ACHN (cell line): ENCODE measurements around the gene DSTYK.
"Not testable (repeated sequence)": the region's sequence is repeated elsewhere in the genome, so short reads cannot be mapped to it uniquely, and the experiment has no call there.

ENCODE experiments used
- DNase-seq: peaks from one replicate; pipeline ENCODE4 v3.0.0-alpha.2; 2015
- in situ Hi-C: cut with HindIII; loops from 2 replicates; pipeline ENCODE4 v1.10.0; 2017; ENCODE audit warnings: low sequenced_read_pairs, low pct_ligation_motif_present, low pct_unique_long_range_greater_than_20kb

The DSTYK gene

DNA sequence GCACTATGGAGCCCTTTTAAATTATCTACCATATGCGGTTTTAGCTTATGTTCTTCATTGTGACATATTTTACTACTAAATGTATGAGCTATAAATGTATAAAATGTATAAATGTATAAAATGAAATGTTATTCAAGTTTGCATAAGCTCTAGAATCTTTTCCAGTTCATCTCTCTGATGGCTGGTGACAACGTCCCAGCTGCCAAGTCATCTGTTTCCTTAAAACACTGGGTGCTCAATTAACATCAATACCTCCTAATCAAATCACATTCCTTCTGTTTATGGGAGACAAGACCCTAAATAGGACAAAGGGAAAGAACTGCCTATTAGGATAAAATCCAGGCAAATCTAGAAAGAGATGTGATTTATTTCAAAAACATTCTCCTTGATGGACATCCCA lies 22.9 kb downstream of the DSTYK start:
- in situ Hi-C loops: no loop called here
- no peak for DNase-seq

DNA sequence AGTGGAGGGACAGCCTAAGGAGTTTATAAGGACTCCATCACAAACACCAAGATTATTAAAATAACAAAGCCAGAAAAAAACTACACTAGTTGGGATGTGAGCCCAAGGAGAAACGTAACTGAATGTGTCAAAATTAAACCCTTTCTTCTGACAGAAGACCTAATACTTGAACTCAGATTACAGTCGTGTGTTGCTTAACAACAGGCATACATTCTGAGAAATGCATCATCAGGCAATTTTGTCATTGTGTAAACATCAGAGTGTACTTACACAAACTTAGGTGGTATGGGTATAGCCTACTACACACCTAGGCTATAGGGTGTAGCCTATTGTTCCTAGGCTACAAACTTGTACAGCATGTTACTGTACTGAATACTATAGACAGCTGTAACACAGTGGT lies 23.4 kb downstream of the DSTYK start:
- in situ Hi-C loops: no loop called here
- no peak for DNase-seq

DNA sequence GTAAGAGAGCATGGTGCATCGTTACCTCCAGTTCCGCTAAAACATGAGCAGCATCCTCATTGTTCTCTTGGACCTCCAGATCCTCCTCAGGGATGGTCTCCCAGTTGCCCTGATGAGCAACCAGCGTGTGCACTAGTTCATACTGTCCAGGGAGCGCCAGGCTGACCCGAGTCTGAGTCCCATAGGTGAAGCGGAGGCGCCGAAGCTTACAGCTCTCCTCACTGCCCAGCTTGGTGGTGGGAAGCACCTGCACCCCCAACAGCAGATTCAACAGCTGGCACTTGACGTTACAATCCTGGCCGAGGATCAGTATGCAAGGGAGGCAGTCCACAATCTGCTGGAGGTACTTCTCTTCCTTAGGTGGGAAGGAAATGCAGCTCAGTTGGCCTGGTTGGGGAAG lies 24.1 kb downstream of the DSTYK start:
- DNase-seq: no peak
- in situ Hi-C loops: no loop called here

DNA sequence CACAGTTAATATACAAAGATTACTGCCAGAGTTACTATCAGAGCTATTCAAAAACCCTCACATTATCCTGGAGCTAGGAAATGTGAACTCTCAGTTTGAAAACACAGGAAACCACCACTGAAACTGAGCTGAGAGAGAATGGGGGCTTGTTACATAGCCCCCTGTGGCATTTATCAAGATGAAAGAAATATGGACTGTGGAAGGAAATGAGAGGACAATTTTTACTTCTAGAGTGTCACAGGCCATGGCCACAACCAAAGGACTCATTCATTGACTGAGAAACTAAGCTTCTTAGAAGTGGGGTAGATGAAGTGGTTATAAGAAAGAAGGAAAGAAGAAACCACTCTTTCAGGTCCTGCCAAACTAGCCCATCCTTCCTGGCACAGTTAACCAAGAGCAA lies 25.3 kb downstream of the DSTYK start:
- DNase-seq: no peak
- in situ Hi-C loops: no loop called here

DNA sequence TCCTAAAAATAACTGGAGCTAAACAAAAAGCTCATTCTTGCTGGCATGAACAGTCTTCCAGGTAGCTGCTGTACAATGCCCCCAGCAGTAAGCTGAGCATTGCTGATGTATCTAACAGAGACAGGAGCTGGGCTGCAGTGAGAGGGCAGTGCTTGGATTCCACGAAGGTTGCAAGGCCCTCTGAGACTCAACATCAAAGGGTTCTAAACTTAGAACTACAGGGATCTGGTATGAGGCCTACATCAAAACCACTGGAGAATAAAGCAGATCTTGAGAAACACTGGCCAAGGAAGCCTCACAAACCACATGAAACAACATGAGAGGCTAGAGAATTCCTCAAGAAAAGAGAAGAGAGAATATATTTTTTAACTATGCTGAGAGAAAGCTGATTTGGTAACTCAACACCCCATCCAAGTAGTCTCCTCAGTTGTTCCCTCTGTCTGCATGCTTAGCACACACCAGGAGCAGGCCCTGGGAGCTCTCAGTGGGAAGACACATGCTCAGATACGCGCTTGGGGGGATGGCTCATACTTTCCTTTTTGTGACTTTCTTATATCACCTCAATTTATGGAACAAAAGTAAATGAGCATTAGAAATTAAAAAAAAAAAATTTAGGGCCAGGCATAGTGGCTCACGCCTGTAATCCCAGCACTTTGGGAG lies 27.7 kb downstream of the DSTYK start:
- DNase-seq: no peak
- in situ Hi-C loops: no loop called here

DNA sequence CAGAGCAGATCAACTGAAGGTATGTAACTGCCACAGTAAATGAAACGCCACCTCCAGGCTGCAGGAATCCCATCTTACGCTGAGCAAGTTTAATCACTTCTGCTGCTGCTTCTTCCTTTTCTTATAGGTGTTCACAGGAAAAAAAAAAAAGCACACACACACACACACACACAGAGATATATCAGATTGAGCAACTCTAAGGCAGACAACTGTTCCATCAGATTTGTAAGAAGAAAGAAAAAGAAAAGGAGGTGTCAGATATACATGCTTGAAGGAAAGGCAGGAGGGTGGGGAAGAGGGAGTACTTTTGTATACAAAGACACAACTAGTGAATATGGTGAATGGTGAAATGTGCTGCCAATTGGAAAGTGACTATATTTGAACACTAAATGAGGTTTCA lies 28.6 kb downstream of the DSTYK start:
- DNase-seq: no peak
- in situ Hi-C loops: no loop called here

DNA sequence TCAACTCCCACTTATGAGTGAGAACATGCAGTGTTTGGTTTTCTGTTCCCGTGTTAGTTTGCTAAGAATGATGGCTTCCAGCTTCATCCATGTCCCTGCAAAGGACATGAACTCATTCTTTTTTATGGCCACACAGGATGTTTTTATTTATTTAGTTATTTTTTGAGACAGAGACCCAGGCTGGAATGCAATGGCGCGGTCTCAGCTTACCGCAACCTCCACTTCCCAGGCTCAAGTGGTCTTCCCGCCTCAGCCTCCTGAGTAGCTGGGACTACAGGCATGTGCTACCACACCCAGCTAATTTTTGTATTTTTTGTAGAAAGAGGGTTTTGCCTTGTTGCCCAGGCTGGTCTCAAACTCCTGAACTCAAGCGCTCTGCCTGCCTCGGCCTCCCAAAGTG lies 31.2 kb downstream of the DSTYK start:
- in situ Hi-C loops, DNase-seq: not testable (repeated sequence)

DNA sequence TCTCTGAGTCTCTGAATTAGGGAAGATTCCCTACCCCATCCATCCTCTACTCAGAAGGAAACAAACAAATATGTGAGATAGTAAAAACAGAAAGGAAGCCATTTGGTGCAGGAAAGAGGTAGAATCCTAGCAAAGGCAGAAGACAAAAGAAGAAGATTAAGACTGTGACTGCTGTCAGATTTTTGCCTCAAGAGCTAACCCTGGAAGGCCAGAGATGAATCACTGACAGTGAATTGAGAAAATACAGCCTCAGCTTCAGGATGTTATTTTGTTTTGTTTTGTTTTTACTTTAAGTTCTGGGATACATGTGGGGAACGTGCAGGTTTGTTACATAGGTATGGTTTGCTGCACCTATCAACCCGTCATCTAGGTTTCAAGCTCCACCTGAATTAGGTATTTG lies 31.7 kb downstream of the DSTYK start:
- in situ Hi-C loops: no loop called here

DNA sequence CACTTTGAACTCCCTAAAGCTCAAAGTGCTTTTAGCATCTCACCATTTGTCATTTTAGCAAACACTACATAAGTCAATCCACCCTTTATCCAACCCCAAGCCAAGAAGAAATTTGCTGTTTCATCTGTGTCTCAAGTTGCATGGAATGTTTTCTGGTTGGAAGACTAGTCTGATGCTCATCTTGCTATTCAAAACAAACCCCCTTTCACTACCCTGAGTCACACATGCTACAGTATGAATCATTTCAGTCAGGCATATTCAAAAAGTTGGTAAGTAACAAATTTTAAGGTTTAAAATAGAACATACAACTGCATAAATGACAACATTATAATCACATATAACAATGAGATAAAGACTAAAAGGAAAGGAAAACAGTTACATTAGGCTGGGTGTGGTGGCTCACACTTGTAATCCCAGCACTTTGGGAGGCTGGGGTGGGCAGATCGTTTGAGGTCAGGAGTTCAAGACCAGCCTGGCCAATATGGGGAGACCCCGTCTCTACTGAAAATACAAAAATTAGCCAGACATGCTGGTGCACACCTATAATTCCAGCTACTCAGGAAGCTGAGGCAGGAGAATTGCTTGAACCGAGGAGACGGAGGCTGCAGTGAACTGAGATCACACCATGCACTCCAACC lies 38.7 kb downstream of the DSTYK start:
- peak; percentile 88 for DNase-seq
- in situ Hi-C loops: no loop called here

More for the DNA sequence above, 31.7 kb downstream of the DSTYK start:
- DNase-seq: no peak

DNA sequence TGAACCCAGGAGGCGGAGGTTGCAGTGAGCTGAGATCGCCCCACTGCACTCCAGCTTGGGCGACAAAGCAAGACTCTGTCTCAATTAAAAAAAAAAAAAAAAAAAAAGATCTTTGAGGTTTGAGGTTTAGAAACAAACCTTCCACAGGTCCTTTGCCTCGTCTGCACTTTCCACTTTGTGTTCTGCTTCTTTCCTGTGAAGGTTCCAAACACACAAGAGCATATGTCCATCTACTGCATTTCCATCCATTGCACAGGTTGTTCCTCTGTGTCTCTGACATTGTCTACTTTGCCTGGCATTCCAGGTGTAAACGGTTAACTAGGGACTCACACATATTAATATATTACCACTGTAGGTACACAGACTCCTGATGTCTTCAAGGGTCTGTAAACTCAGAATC lies 40.1 kb downstream of the DSTYK start:
- in situ Hi-C loops: no loop called here
- DNase-seq: no peak

DNA sequence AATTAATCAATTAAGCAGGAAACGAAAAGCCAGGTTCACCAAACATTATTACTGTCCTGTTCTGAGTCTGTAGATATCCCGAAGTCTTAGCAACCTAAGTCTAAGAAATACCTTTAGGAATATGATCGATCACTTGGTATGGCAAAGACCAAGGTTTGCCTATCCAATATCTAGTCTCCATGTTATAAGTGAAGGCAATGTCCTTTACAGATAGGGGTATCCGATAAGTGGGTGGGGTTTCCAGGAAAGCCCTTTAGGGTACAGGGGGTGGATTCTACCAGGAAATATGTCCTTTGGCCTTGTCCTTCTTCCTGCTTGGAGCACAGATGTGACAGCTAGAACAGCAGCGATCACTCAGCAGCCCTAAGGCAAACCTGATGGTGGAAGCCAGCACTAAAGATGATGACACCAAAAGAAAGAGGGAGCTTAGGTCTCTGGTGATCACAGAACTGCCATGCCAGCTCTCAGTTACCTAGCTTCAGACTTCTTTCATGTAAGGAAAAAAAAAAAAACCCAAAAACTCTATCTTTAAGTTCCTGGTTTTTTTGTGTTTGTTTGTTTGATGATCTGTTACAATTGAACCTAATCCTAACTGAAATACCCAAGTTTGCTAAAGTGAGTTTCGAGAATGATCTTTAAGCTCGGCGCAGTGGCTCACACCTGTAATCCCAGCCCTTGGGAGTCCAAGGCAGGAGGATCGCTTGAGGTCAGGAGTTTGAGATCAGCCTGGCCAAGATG lies 40.8 kb downstream of the DSTYK start:
- in situ Hi-C loops: no loop called here
- DNase-seq: no peak

DNA sequence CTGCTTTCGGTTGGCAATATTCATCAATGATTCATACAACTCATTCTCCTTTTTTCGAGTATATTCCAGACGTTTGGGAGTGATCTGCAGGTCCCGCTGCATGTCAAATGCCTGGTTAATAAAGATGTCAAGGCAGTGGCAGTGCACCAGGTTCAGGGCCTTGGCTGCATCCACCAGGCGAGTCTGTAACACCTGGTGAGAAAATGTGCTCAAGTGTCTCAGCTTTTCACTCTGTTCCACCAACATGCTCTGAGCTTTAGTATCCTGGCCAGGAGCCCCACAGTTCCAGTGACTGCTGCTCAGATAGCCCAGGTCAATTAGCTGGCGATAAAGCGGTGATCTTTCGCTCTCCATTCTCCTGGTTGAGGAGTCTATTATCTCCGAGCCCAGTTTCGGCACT lies 42.3 kb downstream of the DSTYK start:
- no peak for DNase-seq
- in situ Hi-C loops: no loop called here

DNA sequence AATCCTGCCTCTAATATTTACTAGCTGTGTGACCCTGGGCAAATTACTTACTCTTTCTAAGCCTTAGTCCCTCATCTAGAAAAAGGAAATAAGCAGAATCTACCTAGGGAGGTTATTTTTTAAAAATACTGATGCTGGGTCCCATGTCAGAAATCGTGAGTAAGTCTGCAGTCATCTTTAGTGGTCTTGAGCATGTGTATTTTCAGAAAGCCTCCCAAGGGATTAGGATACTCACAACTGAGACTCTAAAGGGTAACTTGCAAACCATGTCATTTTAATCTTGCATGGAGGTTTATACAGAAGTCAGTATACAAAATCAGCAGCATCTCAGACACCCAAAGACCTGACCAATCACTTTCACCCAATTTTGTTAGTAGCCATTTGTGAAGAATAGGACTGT lies 43.2 kb downstream of the DSTYK start:
- no peak for DNase-seq
- in situ Hi-C loops: no loop called here

DNA sequence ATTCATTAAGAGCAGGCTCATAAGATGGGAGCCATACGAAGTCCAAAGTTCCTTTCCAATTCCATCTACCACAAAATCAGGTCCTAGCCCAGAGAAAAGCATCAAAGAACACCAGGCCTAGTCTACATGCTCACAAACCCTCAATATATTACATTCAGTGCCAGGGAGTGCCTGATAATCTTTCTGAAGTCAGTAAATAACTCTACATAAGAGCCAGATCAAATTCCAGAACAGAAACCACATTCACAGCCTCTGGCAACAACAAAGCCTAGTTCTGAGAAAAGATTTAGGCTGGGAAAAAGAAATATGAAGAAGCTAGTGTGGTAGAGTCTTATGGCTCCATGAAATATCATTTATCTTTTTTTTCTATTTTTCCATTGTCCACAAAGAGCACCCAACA lies 49.2 kb downstream of the DSTYK start:
- in situ Hi-C loops: no loop called here
- DNase-seq: no peak

DNA sequence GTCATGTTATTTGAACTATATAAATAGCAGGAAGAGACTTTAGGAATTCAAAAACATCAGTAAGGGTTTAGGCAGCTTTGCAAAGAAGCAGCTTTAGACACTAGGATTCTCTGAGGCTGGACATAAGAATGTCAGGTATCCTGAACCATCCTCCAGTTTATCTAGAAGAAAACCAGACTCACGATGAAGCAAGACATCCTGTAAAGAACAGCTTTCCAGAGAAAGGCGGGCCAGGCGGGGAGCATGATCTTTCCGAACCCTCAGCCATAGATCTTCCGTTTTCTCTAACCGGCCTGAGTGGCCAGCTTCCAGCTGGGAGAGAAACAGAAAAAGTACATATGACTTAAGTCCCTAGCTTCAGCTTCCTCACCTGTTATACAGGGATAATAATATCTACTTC lies 50.4 kb downstream of the DSTYK start:
- no peak for DNase-seq
- in situ Hi-C loops: no loop called here

DNA sequence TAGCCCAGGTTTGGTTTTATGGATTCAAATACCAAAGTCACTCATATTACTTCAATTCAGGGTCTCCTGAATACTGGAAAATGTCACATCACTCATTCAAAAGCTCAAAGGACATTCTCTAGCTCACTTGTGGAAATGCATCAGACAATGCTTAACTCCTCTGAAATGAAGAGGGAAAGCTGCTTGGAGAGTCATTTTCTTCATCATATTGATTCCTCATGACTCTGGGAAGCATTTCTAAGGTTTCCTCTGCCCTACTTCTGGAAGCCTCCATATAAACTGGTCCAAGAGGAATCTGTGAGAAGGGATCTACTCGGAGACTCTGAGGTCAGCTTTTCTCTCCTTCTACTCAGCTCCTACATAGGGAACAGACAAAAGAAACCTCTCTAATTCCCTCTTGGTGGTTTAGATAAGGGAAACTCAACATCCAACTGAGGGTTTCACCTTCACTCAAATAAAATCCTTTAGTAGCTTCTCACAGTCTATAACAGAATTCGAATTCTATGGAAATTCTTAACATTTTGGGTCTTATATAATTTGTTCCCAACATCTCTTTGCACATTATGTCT lies 53.4 kb downstream of the DSTYK start:
- DNase-seq: no peak
- in situ Hi-C loops: no loop called here

DNA sequence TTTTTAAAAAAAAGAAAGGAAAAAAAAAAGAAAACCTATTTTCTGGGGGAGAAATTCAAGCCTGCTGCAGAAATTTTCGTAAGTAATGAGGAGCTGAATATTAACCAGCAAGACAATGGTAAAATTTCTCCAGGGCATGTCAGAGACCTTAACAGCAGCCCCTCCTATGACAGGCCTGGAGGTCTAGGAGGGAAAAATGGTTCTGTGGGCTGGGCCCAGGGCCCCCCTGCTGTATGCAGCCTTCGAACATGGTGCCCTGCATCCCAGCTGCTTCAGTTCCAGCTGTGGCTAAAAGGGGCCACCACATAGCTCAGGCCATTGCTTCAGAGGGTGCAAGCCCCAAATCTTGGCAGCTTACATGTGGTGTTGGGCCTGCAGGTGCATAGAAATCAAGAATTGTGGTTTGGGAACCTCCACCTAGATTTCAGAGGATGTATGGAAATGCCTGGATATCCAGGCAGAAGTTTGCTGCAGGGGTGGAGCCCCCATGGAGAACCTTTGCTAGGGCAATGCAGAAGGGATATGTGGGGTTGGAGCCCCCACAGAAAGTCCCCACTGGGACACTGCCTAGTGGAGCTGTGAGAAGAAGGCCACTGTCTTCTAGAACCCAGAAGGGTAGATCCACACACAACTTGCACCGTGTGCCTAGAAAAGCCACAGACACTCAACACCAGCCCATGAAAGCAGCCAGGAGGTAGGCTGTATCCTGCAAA lies 55.7 kb downstream of the DSTYK start:
- DNase-seq, in situ Hi-C loops: not testable (repeated sequence)

DNA sequence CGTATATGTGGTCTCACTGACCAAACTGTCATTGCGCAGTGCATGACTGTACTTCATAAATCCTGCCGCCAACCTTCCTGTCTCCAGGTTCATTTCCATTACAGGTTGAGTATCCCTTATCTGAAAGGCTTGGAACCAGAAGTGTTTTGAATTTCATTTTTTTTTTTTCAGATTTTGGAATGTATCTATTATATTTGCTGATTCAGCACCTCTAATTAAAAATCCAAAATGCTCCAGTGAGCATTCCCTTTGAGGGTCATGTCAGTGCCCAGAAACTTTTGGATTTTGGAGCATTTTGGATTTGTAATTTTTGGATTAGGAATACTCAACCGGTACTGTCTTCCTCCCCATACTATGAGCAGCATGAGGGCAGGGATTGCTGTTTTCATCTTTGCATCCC lies 59.0 kb downstream of the DSTYK start:
- no peak for DNase-seq
- in situ Hi-C loops: no loop called here
